ENCODE results near the gene RARA. TPM values are rescaled to one million over a fixed set of nuclear protein-coding genes. Genes with fewer than 3 reads are reported as not detected.

Gene RARA
- total and polyA plus RNA-seq, 2 experiments from 2014 or later, result 7.4 to 15.9 TPM

- H3K36me3 ChIP-seq (ENCODE audit: insufficient read depth), result no peaks in the 10 kb centered on the region
- peaks cover 74% of the 10 kb centered on the region for H3K4me1 ChIP-seq (ENCODE audit: insufficient read depth)
- no peaks in the 10 kb centered on the region for H3K79me2 ChIP-seq (replicated peaks; ENCODE audit: insufficient read depth)
- H3K27me3 ChIP-seq (ENCODE audit: insufficient read depth), result peaks cover 26% of the 10 kb centered on the region
- peak overlapping the region; percentile 71 for H3K4me2 ChIP-seq
- no peaks in the 10 kb centered on the region for H3K9me2 ChIP-seq (ENCODE audit: insufficient read depth)
- Mint-ChIP-seq H3K4me3 (peak overlapping the region; percentile 29; the same call in 2 of the 3 replicates), H3K27ac (no peak overlapping the region), H3K4me1 (peaks cover 92% of the 10 kb centered on the region), H3K9me3 (no peaks in the 10 kb centered on the region), H3K27me3 (ENCODE audit: insufficient read depth, low read depth, poor library complexity) (peaks cover 44% of the 10 kb centered on the region), H3K36me3 (ENCODE audit: low read depth) (peaks cover 41% of the 10 kb centered on the region)
- H3K4me3 ChIP-seq, result peak overlapping the region; percentile 34; the same call in 1 of the 2 replicates
- no peak overlapping the region for H3K27ac ChIP-seq (ENCODE audit: low read depth)
- H3F3A ChIP-seq (replicated peaks; ENCODE audit: low read depth), result peaks cover 10% of the 10 kb centered on the region
- TF ChIP-seq CTCF (conservative IDR thresholded peaks at IDR 0.05; ENCODE audit: low read depth in 2 of 2) (no peak), CREB1 (CRISPR knock-in tag; IDR thresholded peaks at IDR 0.05; ENCODE audit: low read depth) (no peak), ZNF462 (CRISPR knock-in tag; IDR thresholded peaks at IDR 0.05) (no peak), POLR2AphosphoS5 (IDR thresholded peaks at IDR 0.05; ENCODE audit: low read depth) (no peak), EZH2 (IDR thresholded peaks at IDR 0.05; ENCODE audit: low read depth, unreplicated experiment) (no peak), JUNB (IDR thresholded peaks at IDR 0.05; ENCODE audit: unreplicated experiment) (no peak), EZH2phosphoT487 (IDR thresholded peaks at IDR 0.05; ENCODE audit: unreplicated experiment) (no peak), ZNF114 (CRISPR knock-in tag; IDR thresholded peaks at IDR 0.05) (no peak), ZNF331 (CRISPR knock-in tag; IDR thresholded peaks at IDR 0.05; ENCODE audit: low read depth) (no peak), ETS1 (IDR thresholded peaks at IDR 0.05) (no peak), REST (IDR thresholded peaks at IDR 0.05; ENCODE audit: unreplicated experiment) (no peak)
- no peak overlapping the region for H2AFZ ChIP-seq
- peaks cover 6% of the 10 kb centered on the region; the same call in 1 of the 2 replicates for H4K20me1 ChIP-seq (replicated peaks; ENCODE audit: insufficient read depth)
- ATAC-seq (no peak), DNase-seq (ENCODE audit: low spot score) (no peak)
Measured at GRCh38 chr17:40350689-40351358, 41.8 kb downstream of the RARA start.
